IPS-15b (cell line): ENCODE data around the gene KCNC4.
A peak's percentile ranks its signal among the peaks of the same experiment; 100 is the strongest.

Experiments used
- H3K27me3 ChIP-seq: one replicate; pipeline ENCODE4 v1.6.1; 2013; ENCODE audit warnings: low read length; ENCODE audit not compliant: control insufficient read depth, insufficient read depth
- H3K36me3 ChIP-seq: one replicate; pipeline ENCODE4 v1.6.1; 2013; ENCODE audit warnings: low read length; ENCODE audit not compliant: control insufficient read depth, insufficient read depth
- H3K4me1 ChIP-seq: one replicate; pipeline ENCODE4 v1.6.1; 2013; ENCODE audit warnings: mild to moderate bottlenecking, low read length; ENCODE audit not compliant: control insufficient read depth, insufficient read depth
- H3K4me3 ChIP-seq: one replicate; pipeline ENCODE4 v1.5.1; 2013; ENCODE audit warnings: low read depth, low read length
- H3K9ac ChIP-seq: one replicate; pipeline ENCODE4 v1.6.1; 2013; ENCODE audit warnings: low read depth, mild to moderate bottlenecking, low read length
- H3K9me3 ChIP-seq: one replicate; pipeline ENCODE4 v1.6.1; 2013; ENCODE audit warnings: mild to moderate bottlenecking, low read length; ENCODE audit not compliant: control insufficient read depth, insufficient read depth

The KCNC4 gene

GRCh38 chr1:110227774-110228173 is 17.7 kb downstream of the KCNC4 start:
- H3K4me1 ChIP-seq, result no peaks in the 10 kb centered on the region
- H3K4me3 ChIP-seq, result no peak overlapping the region
- H3K27me3 ChIP-seq, result no peaks in the 10 kb centered on the region
- peaks cover 15% of the 10 kb centered on the region for H3K36me3 ChIP-seq
- H3K9ac ChIP-seq, result no peak overlapping the region
- no peaks in the 10 kb centered on the region for H3K9me3 ChIP-seq

GRCh38 chr1:110228381-110228780 is 18.3 kb downstream of the KCNC4 start:
- H3K36me3 ChIP-seq, result peaks cover 15% of the 10 kb centered on the region
- H3K9ac ChIP-seq, result no peak overlapping the region
- no peaks in the 10 kb centered on the region for H3K9me3 ChIP-seq
- no peaks in the 10 kb centered on the region for H3K27me3 ChIP-seq
- H3K4me1 ChIP-seq, result no peaks in the 10 kb centered on the region
- H3K4me3 ChIP-seq, result no peak overlapping the region

DNA sequence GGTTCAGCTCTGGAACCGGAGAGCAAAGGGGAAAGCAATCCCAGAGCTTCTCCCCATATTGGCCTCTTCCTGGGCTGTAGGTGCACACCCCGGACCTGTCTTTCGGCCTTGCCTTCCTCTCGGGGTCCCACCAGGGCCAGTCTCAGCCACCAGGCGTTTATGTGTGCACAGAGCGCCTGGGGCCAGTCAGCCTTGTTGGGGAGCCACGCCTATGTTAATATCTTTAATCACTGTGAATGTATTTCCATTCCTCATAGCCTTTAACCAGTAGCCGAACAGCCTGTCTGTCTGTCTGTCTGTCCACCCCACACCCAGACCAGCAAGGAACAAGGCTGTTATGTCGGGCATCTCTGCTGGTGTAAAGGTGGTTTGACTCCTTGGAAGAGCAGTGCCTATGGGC is 18.8 kb downstream of the KCNC4 start:
- Histone ChIP-seq H3K27me3 (no peaks in the 10 kb centered on the region), H3K9me3 (no peaks in the 10 kb centered on the region), H3K36me3 (peaks cover 15% of the 10 kb centered on the region), H3K4me3 (no peak overlapping the region), H3K9ac (no peak overlapping the region), H3K4me1 (no peaks in the 10 kb centered on the region)

GRCh38 chr1:110229348-110230001 is 19.4 kb downstream of the KCNC4 start:
- no peak overlapping the region for H3K9ac ChIP-seq
- no peaks in the 10 kb centered on the region for H3K9me3 ChIP-seq
- peaks cover 15% of the 10 kb centered on the region for H3K36me3 ChIP-seq
- H3K4me3 ChIP-seq, result no peak overlapping the region
- no peaks in the 10 kb centered on the region for H3K27me3 ChIP-seq
- no peaks in the 10 kb centered on the region for H3K4me1 ChIP-seq

DNA sequence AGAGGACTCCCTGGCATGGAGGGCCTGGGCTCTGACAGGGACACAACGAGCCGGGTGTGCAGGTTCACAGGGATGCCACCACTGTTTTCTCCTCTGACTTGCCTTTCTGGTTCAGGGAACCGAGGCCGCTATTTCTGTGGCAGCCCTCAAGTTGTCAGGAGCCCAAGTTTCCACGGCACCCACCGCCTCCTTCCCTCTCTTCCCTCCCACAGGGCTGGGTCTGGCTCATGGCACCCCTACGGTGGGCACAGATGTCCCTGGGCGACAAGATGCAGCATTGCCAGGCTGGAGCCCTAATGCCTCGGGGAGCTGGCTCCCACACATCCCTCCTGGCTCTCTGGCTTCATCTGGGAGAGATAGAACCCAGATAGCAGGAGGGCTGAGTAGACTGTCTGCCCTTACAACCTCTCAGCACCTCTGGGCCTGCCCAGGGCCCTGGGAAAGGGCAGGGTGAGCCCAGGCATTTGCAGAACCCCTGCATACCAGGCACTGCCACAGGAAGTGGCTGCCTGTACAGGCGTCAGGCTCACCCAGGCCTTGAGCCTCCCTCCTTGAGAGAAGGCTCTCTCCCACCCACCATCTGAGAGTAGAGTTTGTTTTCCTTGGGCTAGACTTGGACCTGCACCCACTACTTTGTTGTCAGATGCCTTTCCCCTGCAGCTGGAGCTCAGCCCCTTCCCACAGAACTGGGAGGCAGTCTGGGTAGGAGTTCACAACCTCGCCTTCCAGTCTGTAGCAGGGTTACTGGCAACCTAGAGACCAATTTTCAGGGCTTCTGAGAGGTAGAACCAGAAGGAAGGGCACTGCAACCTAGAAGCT is 20.5 kb downstream of the KCNC4 start:
- Histone ChIP-seq H3K27me3 (no peaks in the 10 kb centered on the region), H3K9ac (peak overlapping the region; percentile 12), H3K36me3 (peaks cover 15% of the 10 kb centered on the region), H3K9me3 (no peaks in the 10 kb centered on the region), H3K4me3 (no peak overlapping the region), H3K4me1 (no peaks in the 10 kb centered on the region)

DNA sequence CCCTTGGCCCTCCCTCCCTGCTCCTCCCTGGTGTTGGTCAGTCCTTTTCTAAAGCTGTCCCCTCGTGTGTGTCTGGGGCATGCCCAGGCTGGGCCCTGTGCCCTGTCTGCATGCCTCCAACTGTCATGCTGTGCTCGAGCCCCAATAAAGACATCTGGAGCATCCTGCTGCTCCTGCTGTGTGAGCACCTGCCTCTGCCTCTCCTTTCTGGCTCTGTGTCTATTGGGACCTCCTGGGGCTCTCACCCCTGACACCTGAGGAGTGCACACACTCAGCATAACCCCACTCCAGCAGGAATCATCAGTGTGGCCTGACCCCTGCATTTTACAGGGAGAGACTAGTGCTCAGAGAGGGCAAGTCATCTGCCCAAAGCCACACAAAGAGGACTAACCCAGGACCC is 23.7 kb downstream of the KCNC4 start:
- Histone ChIP-seq H3K27me3 (no peaks in the 10 kb centered on the region), H3K9me3 (no peaks in the 10 kb centered on the region), H3K9ac (no peak overlapping the region), H3K4me3 (no peak overlapping the region), H3K4me1 (peaks cover 5% of the 10 kb centered on the region), H3K36me3 (peaks cover 10% of the 10 kb centered on the region)

GRCh38 chr1:110234691-110235090 is 24.6 kb downstream of the KCNC4 start:
- Histone ChIP-seq H3K4me3 (no peak overlapping the region), H3K9me3 (no peaks in the 10 kb centered on the region), H3K4me1 (peaks cover 5% of the 10 kb centered on the region), H3K9ac (no peak overlapping the region), H3K27me3 (no peaks in the 10 kb centered on the region), H3K36me3 (peaks cover 8% of the 10 kb centered on the region)

DNA sequence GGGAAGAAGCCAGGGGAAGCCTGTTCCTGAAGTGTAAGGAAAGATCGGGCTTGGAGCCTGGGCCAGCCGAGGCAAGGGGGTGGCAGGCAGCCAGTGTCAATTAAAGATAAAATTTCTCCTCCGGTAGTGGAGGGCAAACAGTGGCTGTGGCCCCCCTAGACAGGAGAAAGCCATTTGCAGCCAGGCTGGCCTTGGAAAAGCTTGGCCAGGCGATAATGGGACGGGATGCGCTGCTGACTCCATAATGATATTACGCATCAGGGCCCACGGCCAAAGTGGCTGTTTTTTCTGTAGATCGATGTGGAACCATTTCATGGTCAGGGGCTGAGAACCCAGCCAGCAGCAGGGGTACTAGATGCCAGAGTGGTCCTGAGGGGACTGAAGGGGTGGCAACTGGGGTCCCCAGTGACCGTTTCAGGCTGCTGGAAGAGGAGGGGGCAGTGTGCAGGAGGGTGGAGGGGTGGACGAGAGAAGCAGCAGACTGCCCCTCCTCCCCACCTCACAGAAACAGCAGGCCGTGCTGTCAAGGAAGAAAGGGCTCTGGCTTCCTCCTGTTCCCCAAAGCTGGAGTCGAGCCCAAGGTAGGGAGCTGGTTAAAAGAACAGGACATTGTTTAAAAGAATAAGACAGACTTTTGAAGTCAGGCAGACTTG is 25.2 kb downstream of the KCNC4 start:
- no peaks in the 10 kb centered on the region for H3K27me3 ChIP-seq
- H3K4me3 ChIP-seq, result no peak overlapping the region
- no peak overlapping the region for H3K9ac ChIP-seq
- peaks cover 5% of the 10 kb centered on the region for H3K4me1 ChIP-seq
- no peaks in the 10 kb centered on the region for H3K9me3 ChIP-seq
- peaks cover 8% of the 10 kb centered on the region for H3K36me3 ChIP-seq

DNA sequence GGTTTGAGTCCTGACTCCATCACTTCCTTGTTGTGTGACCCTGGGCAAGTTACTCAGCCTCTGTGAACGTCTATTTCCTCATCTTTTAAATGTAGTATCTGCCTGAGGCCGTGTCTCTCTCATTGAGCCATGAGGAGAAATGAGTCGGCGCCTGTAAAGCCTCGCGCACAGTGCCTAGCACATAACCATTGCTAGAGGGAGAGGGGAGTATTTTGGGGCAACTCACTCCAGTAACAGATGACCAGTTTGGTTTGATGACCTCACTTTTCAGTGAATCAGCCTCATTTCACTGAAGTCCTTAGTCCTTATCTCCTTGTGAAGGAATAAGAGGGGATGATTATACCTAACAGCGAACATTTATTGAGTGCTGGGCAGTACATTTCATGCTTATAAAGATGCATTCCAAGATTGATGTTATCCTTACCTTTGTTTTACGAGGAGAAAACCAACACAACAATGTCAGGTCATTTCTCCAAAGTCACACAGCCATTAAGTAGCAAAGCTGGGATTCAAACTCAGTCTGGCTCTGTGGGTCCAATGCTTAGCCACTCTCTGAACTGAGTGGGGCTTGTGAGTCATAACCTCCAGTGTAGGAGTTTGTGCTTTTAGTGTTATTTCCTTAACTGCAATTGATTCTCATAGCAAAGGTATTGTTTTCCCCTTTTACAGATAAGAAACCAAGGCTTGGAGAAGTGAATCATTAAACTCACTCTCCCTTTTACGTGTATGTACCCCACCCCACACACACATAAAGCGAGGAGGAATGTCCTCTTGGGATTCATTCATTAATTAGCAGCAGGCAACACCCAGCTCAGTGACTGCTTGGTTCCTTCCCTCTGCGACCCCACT is 25.9 kb downstream of the KCNC4 start:
- Histone ChIP-seq H3K36me3 (peaks cover 4% of the 10 kb centered on the region), H3K27me3 (no peaks in the 10 kb centered on the region), H3K9me3 (no peaks in the 10 kb centered on the region), H3K9ac (no peak overlapping the region), H3K4me3 (no peak overlapping the region), H3K4me1 (peaks cover 5% of the 10 kb centered on the region)

DNA sequence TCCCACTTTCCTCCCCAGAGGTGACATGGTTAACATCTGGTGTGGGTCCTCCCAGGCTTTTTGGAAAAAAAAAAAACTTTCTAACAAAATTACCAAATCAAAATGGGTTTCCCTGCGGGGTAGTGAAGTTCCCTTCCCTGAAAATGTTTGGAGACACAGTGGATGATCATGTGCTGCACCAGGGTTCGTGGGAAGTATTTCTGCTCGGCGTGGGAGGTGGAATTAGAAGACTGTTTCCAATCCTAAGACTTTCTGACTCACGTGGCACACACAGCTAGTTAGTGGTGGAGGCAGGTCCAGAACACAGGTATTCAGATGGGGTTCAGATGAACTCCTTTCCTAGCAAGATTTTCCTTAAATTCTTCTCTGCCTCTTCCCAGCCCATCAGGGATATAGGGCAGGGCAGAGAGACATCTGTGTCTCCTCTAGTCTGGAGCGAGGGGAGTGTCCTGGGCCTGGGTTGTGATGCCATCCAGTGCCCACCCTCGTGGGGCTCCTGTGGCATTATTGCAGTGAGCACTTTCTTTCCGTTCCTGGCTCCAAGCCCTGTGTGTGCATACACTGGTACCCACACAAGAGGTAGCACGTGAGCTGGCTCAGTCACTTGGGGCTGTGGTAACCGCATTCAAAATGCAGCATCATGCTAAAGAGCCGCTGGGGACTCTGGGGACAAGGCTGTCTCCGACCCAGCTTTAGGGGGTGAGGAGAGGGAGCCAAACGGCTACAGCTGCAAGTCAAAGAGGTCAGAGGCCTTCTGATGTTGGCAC is 27.5 kb downstream of the KCNC4 start:
- Histone ChIP-seq H3K9ac (no peak overlapping the region), H3K27me3 (peaks cover 2% of the 10 kb centered on the region), H3K4me3 (no peak overlapping the region)

More for the DNA sequence above, 27.5 kb downstream of the KCNC4 start:
- H3K36me3 ChIP-seq, result peaks cover 2% of the 10 kb centered on the region
- H3K4me1 ChIP-seq, result peaks cover 16% of the 10 kb centered on the region
- no peaks in the 10 kb centered on the region for H3K9me3 ChIP-seq
